ENCODE data around the gene DSTN.

GRCh38 chr20:17613328-17614175 is 43.7 kb downstream of the DSTN start:
- TF ChIP-seq LEF1 (IDR thresholded peaks at IDR 0.05; ENCODE audit: borderline replicate concordance) (no peak), L3MBTL2 (conservative IDR thresholded peaks at IDR 0.05) (no peak)
